Activated CD8-positive, alpha-beta T cell treated with anti-CD3 and anti-CD28 coated beads, Interleukin-2, amount 10 ng/mL, durations not matched to agents 7 days and 5 days (primary cell): ENCODE measurements around the gene KRT16. TPM values are rescaled to one million over a fixed set of nuclear protein-coding genes. Genes with fewer than 3 reads are reported as not detected.
"Not testable (repeated sequence)": the region's sequence is repeated elsewhere in the genome, so short reads cannot be mapped to it uniquely, and the experiment has no call there.

ENCODE experiments used
- ATAC-seq: fragments of 150-1000 bp; cut with Tn5 transposase; one replicate; pipeline ENCODE4 v1.10.0; 2021; ENCODE audit warnings: moderate library complexity
- CTCF ChIA-PET: fragments of 350-600 bp; sonication (Branson Sonifier 250); formaldehyde crosslinking; loops from one replicate; lab custom pipeline; 2021; ENCODE audit warnings: antibody characterized with exemption; lab: Charles Lee
- POLR2A ChIA-PET: fragments of 350-600 bp; sonication (Branson Sonifier 250); formaldehyde crosslinking; loops from one replicate; lab custom pipeline; 2021; ENCODE audit warnings: antibody characterized with exemption; lab: Charles Lee
- DNase-seq: peaks from one replicate; pipeline ENCODE4 v3.0.0-alpha.2; 2020
- H3K27ac Mint-ChIP-seq: one replicate; pipeline ENCODE4 v1.8.0; 2021; ENCODE audit warnings: mild to moderate bottlenecking, mixed read lengths
- H3K27me3 Mint-ChIP-seq: one replicate; pipeline ENCODE4 v1.8.0; 2021; ENCODE audit warnings: low read depth, mixed read lengths
- H3K36me3 Mint-ChIP-seq: one replicate; pipeline ENCODE4 v1.8.0; 2021; ENCODE audit warnings: low read depth, mixed read lengths
- H3K4me1 Mint-ChIP-seq: one replicate; pipeline ENCODE4 v1.8.0; 2021; ENCODE audit warnings: low read depth, mixed read lengths
- H3K4me3 Mint-ChIP-seq: one replicate; pipeline ENCODE4 v1.8.0; 2021; ENCODE audit warnings: mild to moderate bottlenecking, mixed read lengths
- H3K9me3 Mint-ChIP-seq: one replicate; pipeline ENCODE4 v1.8.0; 2022; ENCODE audit warnings: mixed read lengths; ENCODE audit not compliant: insufficient read depth
- total RNA-seq, 2 experiments: library from RNA; stranded (reverse); gene quantifications; one replicate each; pipeline ENCODE4 v1.2.3, GENCODE V29; 2021

KRT16 gene
- total RNA-seq, 2 experiments from 2014 or later: not detected

DNA sequence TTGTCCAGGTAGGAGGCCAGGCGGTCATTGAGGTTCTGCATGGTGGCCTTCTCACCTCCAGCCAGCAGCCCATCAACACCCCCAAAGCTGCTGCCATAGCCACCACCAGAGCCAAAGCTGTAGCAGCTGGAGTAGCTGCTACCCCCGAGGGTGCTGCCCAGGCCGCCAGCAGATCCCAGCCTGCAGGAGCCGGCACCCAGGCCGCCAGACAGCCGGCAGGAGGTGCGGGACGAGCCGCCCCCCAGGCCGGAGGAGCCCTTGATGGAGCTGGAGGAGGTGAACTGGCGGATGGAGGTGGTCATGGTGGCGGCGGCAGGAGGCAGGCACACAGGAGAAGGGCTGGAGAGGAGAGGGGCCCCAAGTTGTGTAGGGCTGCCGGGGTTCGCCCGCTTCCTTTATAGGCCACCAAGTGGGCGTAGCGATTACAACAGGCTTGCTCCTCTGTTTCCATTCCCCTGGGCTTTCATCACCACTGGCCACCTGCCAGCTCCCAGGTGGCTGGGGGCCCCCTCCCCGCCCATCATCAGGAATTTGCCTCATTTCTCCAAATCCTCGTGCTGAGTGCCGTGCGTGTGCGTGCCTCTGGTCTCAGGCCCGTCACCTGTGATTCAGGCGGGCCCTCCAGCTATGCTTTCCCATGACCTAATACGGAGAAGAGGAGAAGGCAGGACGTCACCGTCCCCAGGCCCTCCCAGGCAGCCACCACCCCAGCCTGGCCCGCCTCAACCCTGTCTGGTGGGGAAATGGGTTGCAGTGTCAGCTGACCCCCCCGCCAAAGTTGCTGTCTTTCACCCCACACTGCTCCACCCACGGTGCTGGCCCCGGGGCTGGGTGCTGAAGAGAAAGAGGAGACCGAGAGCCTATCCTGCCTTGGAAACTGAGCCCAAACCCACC, 11.9 kb upstream of the KRT16 start, which contains the start of gene KRT17:
Gene KRT17, minus strand, starts transcription at position 368 of the 894 bp plus-strand sequence. Its CDS starts 66 bp downstream, at position 302.
- ChIA-PET POLR2A (no interaction called here), CTCF (interaction anchor here (1.1 kb wide), 1 partner anchor 38 kb away, joined by 3 read pairs; no protein-coding TSS in a partner anchor)
- Mint-ChIP-seq H3K27me3 (no peaks in the 10 kb centered on the region), H3K4me3 (no peak within 1 kb of the TSS), H3K27ac (no peak within 1 kb of the TSS), H3K4me1 (no peaks in the 10 kb centered on the region), H3K9me3 (no peaks in the 10 kb centered on the region), H3K36me3 (no peaks in the 10 kb centered on the region)
- DNase-seq: no peak
- no peak for ATAC-seq

DNA sequence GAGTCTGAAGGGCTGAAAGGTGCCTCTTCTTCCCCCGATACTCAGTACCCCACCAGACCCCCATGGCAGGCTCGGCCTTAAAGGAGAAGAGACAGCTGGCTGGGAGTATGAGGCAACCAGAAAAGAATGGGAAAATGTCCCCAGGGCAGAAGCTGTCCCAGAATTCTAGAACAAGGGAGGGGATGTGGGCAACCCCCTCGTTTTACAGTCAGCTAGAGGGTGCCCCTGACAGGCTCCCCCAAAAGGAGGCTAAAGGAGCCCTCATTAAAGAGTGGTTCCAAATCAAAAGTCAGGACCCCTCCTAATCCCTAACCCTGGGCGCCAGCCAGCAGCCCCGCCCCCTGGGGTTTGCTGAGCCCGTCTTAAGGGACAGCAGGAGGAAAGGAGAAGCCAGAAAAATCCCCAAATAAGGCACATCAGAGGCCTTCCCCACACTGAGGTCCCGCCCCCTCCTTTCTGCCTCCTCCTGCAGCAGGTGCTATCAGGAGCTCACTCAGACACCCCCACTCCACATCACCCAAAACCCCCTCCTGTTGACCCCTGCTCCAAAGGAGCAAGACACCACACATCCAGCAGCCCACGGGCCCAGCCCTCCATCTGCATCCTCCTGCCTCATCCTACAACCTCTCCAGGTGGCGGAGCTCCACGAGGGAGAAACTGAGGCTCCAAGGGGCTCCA, 10.8 kb upstream of the KRT16 start:
- H3K27ac Mint-ChIP-seq, H3K4me1 Mint-ChIP-seq, POLR2A ChIA-PET, H3K27me3 Mint-ChIP-seq, H3K36me3 Mint-ChIP-seq, DNase-seq, H3K4me3 Mint-ChIP-seq, H3K9me3 Mint-ChIP-seq, ATAC-seq: not testable (repeated sequence)
- CTCF ChIA-PET: interaction anchor here (1.1 kb wide), 1 partner anchor 40 kb away, joined by 3 read pairs; no protein-coding TSS in a partner anchor

DNA sequence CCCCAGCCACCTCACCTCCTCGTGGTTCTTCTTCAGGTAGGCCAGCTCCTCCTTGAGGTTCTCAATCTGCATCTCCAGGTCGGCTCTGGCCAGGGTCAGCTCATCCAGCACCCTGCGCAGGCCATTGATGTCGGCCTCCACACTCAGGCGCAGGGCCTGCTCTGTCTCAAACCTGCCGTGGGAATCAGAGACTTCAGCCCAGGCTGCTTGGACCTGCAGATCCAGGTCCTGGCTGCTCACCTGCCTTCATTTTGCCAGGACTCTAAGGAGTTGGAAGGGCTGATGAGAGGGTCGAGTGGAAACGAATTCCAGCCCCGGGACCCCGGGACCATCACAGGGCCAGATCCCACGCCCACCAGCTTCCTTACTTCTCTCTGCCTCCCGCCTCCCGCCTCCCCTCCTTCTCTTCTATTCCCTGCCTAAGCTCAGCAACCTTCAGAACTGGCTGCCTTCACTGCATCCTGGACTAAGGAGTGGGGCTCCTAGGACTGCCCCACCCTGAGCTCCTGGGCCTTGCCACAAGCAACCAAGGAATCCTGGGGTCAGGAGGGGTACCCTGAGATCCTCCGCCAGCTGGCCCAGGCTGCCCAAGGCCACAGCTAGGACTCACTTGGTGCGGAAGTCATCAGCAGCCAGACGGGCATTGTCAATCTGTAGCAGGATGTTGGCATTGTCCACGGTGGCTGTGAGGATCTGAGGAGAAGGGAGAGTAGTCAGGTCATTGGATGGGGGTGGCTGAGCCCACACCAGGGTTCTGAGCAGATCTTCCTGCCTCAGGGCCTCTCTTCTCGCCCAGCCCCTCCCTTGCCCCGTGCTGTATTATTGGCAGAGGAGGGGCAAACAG, 10.0 kb upstream of the KRT16 start:
- CTCF ChIA-PET, H3K27ac Mint-ChIP-seq, DNase-seq, ATAC-seq, H3K27me3 Mint-ChIP-seq, H3K36me3 Mint-ChIP-seq, H3K9me3 Mint-ChIP-seq, H3K4me3 Mint-ChIP-seq, POLR2A ChIA-PET, H3K4me1 Mint-ChIP-seq: not testable (repeated sequence)

DNA sequence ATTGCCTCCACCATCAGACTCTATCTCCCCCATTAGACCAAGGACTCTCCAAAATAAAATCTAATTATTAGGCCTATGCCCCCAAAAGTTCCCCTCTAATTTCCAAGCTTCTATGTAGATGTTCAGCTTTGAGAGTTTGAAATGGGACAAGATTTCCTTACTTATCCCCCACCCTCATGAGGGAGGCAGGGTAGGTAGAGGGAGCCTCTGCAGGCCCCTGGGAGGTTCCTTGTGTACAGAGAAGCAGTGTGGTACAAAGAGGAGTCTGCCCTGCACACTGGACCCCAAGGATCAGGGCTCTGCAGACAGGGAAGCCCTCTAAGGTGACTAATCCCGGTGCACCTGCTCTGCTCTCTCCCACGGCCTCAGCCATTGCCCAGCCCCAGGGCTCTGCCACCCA, 9.3 kb upstream of the KRT16 start:
- POLR2A ChIA-PET: no interaction called here
- Mint-ChIP-seq H3K9me3 (no peaks in the 10 kb centered on the region), H3K27ac (no peak overlapping the region), H3K36me3 (no peaks in the 10 kb centered on the region), H3K4me3 (no peak overlapping the region), H3K27me3 (no peaks in the 10 kb centered on the region), H3K4me1 (no peaks in the 10 kb centered on the region)
- no peak for DNase-seq
- CTCF ChIA-PET: no interaction called here
- no peak for ATAC-seq

DNA sequence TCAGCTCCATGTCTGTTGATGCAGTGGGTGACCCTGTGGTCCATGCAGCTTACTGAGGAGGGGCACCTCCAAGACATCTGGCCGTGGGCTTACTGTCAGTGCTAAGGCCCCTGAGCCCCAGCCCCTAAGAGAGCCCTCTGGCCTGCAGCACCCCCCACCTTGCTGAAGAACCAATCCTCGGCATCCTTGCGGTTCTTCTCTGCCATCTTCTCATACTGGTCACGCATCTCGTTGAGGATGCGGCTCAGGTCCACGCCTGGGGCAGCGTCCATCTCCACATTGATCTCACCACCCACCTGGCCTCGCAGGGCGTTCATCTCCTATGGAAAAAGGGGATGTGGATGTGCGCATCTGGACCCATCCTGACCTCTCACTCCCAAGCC, 8.9 kb upstream of the KRT16 start:
- DNase-seq, H3K9me3 Mint-ChIP-seq, H3K4me1 Mint-ChIP-seq, H3K4me3 Mint-ChIP-seq, ATAC-seq, POLR2A ChIA-PET, H3K36me3 Mint-ChIP-seq, H3K27me3 Mint-ChIP-seq, H3K27ac Mint-ChIP-seq: not testable (repeated sequence)
- CTCF ChIA-PET: interaction anchor here (1.0 kb wide), 1 partner anchor 73 kb away, joined by 3 read pairs; no protein-coding TSS in a partner anchor

DNA sequence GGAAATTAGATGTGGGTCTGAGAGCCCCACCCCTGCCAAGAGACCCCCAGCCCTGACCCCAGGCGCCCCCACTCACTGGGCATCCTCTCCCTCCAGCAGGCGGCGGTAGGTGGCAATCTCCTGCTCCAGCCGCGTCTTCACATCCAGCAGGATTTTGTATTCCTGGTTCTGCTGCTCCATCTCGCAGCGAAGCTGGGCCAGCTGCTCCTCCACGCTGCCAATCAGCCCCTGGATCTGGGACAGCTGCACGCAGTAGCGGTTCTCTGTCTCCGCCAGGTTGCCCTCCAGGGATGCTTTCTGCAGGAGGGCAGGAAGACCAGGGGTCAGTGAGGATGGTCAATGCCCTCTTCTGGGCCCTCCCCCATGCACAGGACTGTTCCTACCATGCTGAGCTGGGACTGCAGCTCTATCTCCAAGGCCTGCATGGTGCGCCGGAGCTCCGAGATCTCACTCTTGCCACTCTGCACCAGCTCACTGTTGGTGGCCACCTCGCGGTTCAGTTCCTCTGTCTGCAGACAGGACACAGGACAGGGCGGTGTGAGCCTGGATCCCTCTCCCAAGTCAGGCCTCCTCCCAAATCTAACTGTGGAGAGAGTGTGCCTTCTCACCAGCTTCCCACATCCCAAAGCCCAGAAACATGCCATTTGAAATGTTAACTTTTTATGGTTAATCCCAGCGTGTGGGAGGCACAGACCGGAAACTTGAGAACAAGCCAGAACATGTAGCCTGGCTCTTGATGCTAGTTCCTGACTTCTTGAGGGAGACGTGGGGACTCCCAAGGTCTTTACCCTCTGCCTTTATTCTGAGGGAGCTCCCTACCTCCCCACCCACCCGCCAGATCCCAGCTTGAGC, 8.2 kb upstream of the KRT16 start:
- Mint-ChIP-seq H3K27me3 (no peaks in the 10 kb centered on the region), H3K9me3 (no peaks in the 10 kb centered on the region), H3K36me3 (no peaks in the 10 kb centered on the region), H3K4me3 (no peak overlapping the region), H3K4me1 (no peaks in the 10 kb centered on the region), H3K27ac (no peak overlapping the region)
- ChIA-PET POLR2A (no interaction called here), CTCF (interaction anchor here (1.0 kb wide), 1 partner anchor 72 kb away, joined by 3 read pairs; no protein-coding TSS in a partner anchor)
- ATAC-seq (no peak), DNase-seq (no peak)

DNA sequence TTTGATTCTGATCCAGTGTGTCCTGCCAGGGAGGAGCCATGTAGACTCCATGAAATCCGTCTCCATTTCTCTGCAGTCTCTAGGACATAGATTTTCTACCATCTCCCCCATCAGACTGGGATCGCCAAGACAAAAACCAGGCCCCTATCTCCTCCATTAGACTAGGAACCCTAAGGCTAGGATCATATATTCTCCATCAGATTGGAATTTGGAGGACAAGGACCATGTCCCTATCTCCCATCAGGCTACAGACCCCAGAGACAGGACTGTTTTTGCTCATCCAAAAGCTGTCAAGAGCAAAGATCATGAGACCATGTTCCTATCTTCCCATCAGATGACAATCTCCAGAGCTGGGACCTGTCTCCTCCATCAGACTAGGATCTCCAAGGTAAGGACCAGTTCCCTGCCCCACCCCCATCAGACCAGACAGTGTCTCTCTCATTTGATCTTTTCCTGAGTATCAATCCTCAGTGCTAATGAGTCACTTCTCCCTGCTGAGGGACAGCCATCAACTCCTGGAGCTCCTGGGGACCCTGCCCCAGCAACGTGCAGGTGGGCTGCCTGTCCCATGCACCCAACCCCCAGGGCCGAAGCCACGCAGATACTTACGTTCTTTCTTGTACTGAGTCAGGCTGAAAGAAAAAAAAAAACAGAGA, 7.5 kb upstream of the KRT16 start:
- DNase-seq, H3K9me3 Mint-ChIP-seq, H3K36me3 Mint-ChIP-seq, H3K27ac Mint-ChIP-seq, H3K4me3 Mint-ChIP-seq, H3K4me1 Mint-ChIP-seq, POLR2A ChIA-PET, ATAC-seq, H3K27me3 Mint-ChIP-seq: not testable (repeated sequence)
- CTCF ChIA-PET: interaction anchor here (1.0 kb wide), 1 partner anchor 71 kb away, joined by 3 read pairs; no protein-coding TSS in a partner anchor

DNA sequence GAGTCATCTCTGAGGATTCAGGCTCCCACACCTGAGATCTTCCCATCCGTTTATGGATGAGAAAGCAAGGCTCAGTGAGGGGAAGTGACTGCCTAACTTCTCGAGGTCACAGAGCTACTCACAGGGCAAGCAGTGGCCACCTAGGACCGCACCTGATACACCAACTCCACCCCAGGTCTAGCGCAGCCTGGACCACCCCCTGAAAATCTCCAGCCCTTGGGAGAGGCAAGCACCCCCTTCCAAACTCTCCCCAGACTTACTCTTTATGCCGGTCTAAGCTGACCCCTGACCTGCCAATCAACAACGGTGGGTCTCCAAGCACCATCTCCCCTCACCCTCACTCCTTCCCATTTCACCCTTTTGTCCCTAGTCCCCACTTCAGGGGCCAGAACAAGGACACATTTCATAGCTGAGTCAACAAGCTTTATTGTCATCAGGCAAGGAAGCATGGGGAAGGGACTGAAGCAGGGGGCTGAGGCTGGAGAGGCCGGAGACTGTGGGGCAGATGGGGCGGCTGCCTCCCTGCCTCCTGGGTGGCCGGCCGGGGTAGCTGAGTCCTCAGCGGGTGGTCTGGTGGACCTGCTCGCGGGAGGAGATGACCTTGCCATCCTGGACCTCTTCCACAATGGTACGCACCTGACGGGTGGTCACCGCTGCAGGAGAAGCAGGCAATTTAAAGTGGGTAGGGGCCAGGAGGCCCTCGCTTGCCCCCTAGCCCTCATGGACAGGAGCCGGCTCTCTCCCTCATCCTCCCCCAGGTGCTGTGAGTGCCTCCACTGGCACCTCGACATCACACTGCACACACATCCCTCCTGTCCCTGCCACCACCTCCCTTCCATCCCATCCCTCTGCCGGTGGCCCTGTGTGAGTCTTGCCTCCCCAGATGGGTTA, 6.7 kb upstream of the KRT16 start:
- CTCF ChIA-PET: no interaction called here
- Mint-ChIP-seq H3K27me3 (no peaks in the 10 kb centered on the region), H3K4me1 (no peaks in the 10 kb centered on the region), H3K36me3 (no peaks in the 10 kb centered on the region), H3K4me3 (no peak overlapping the region), H3K9me3 (no peaks in the 10 kb centered on the region), H3K27ac (no peak overlapping the region)
- POLR2A ChIA-PET: no interaction called here
- ATAC-seq: no peak
- DNase-seq: no peak

DNA sequence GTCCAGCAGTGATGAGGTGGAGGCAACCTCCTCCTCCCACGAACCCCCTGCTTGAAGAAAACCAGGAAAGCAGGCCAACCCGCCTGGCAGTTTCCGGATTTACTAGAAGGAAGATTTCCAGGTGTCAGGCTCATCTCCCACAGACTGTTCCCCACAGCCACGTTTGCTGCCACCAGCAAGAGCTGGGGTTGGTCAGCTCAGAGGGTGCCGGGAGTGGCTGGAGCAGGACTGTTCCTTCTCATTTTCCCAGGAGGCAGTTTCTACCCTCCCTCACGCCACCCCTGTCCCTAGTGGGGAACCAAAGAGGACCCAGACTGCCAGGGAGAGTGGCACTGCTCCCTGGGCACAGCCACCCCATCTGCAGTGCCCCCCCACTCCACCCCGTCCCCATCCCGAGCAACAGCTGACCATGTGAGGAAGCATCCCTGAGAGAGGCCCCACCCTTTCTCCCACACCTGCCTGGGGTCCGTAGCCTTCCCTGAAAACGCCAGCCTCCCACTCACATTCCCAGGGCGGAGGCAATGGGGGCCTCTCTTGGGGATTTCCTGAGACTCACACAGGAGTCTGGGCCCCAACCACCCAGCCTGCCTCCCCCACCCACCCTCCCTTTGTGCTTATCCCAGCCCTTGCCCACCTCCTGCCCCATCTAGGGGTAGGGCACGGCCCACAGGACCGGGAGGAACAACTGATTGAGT, 5.9 kb upstream of the KRT16 start:
- H3K27me3 Mint-ChIP-seq: no peaks in the 10 kb centered on the region
- ATAC-seq (no peak), DNase-seq (no peak)
- CTCF ChIA-PET: no interaction called here
- no peaks in the 10 kb centered on the region for H3K9me3 Mint-ChIP-seq
- H3K4me3 Mint-ChIP-seq: no peak overlapping the region
- no peaks in the 10 kb centered on the region for H3K4me1 Mint-ChIP-seq
- no peaks in the 10 kb centered on the region for H3K36me3 Mint-ChIP-seq
- no peak overlapping the region for H3K27ac Mint-ChIP-seq
- POLR2A ChIA-PET: no interaction called here
